ENCODE results near the gene TACR1. TPM values are rescaled to one million over a fixed set of nuclear protein-coding genes. Genes with fewer than 3 reads are reported as not detected.

The TACR1 gene
- total and polyA plus RNA-seq, 2 of the 13 experiments (the other 11 are each of a cell fraction or from before 2014, with no cell fraction given) = not detected

DNA sequence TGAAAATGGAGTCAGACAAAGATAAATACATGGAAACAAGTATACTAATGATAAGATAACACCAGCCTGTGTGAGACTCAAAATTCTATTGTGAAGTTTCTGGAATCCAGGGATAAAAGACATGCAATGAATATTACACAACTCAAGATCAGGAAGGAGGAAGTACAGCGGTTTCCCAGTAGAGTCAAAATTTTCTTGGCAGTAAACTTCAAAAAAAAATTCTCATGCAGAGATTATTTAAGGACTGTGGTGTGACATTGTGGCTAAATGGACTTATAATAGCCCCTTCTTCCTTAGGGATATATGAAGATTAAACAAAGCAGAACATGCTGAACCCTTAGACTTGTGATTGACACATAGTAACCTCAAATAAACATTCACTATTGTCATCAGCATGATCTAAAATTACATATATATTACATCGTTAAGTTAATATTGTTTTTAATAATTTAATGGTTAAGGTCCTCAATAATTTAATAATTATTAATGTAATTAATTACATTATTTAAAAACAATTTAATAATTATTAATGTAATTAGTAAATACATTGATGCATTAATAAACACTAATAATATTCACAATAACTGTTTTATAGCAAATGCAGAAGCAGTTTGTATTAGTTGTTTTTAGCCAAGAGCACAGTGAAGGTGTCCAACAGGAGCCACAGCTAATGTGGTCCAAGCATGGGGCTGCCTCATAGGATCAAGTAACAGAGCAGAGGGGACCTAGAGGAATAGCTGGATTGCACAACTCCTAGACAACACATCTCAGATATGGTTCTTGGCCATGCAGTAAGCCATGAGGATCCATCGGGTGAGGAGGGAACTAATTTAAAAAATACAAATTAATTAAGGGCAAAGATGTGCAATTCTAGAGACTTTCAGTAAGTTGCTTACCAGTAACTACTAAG, 163.6 kb downstream of the TACR1 start:
- DNase-seq (ENCODE audit: low spot score) (no peak), FAIRE-seq (no peak), ATAC-seq (no peak)
- CTCF ChIA-PET (ENCODE audit: low intra/inter-chr PET ratio, low total read pairs) = no interaction called here
- Histone ChIP-seq H3K4me3 (replicated peaks in 1 of 3; ENCODE audit: insufficient read depth in 1 of 3, low read depth in 2 of 3, low read length in 3 of 3) (no peak overlapping the region), H4K20me1 (ENCODE audit: insufficient read depth, low read length) (no peaks in the 10 kb centered on the region), H3K9ac (ENCODE audit: insufficient read depth, low read depth, low read length) (no peak overlapping the region), H3K36me3 (replicated peaks in 1 of 2; ENCODE audit: control insufficient read depth in 1 of 2, insufficient read depth in 2 of 2, low read length in 2 of 2) (no peaks in the 10 kb centered on the region), H3K4me1 (ENCODE audit: insufficient read depth, low read length) (no peaks in the 10 kb centered on the region), H3K79me2 (ENCODE audit: insufficient read depth, low read length) (no peaks in the 10 kb centered on the region), H3K4me2 (ENCODE audit: low read depth, low read length) (no peak overlapping the region), H2AFZ (ENCODE audit: low read length) (no peak overlapping the region), H3K9me3 (ENCODE audit: low read length) (no peaks in the 10 kb centered on the region), H3K27ac (ENCODE audit: extremely low read length, insufficient read depth, low read length) (no peak overlapping the region), H3K27me3 (ENCODE audit: control insufficient read depth in 1 of 2, insufficient read depth in 2 of 2, low read length in 2 of 2) (no peaks in the 10 kb centered on the region)
- intact Hi-C loops (cut with micrococcal nuclease; ENCODE audit: unreplicated experiment) = no loop called here
- TF ChIP-seq, protein P1, sequence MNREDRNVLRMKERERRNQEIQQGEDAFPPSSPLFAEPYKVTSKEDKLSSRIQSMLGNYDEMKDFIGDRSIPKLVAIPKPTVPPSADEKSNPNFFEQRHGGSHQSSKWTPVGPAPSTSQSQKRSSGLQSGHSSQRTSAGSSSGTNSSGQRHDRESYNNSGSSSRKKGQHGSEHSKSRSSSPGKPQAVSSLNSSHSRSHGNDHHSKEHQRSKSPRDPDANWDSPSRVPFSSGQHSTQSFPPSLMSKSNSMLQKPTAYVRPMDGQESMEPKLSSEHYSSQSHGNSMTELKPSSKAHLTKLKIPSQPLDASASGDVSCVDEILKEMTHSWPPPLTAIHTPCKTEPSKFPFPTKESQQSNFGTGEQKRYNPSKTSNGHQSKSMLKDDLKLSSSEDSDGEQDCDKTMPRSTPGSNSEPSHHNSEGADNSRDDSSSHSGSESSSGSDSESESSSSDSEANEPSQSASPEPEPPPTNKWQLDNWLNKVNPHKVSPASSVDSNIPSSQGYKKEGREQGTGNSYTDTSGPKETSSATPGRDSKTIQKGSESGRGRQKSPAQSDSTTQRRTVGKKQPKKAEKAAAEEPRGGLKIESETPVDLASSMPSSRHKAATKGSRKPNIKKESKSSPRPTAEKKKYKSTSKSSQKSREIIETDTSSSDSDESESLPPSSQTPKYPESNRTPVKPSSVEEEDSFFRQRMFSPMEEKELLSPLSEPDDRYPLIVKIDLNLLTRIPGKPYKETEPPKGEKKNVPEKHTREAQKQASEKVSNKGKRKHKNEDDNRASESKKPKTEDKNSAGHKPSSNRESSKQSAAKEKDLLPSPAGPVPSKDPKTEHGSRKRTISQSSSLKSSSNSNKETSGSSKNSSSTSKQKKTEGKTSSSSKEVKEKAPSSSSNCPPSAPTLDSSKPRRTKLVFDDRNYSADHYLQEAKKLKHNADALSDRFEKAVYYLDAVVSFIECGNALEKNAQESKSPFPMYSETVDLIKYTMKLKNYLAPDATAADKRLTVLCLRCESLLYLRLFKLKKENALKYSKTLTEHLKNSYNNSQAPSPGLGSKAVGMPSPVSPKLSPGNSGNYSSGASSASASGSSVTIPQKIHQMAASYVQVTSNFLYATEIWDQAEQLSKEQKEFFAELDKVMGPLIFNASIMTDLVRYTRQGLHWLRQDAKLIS (CRISPR knock-in tag; IDR thresholded peaks at IDR 0.05) = no peak
- peak; percentile 55; the same call in 1 of the 2 replicates for TF ChIP-seq CEBPB (IDR thresholded peaks at IDR 0.05; ENCODE audit: borderline replicate concordance, low read depth, low read length)
- POLR2A ChIA-PET = no interaction called here
- in situ Hi-C loops (cut with HindIII; ENCODE audit: extremely low pct_ligation_motif_present, low pct_unique_long_range_greater_than_20kb) = no loop called here
- 96% methylated on average over 3 of the region's 3 CpGs for WGBS (ENCODE audit: low lambda C conversion rate)
- no TSS peak for BruUV-seq (replicated peaks)

DNA sequence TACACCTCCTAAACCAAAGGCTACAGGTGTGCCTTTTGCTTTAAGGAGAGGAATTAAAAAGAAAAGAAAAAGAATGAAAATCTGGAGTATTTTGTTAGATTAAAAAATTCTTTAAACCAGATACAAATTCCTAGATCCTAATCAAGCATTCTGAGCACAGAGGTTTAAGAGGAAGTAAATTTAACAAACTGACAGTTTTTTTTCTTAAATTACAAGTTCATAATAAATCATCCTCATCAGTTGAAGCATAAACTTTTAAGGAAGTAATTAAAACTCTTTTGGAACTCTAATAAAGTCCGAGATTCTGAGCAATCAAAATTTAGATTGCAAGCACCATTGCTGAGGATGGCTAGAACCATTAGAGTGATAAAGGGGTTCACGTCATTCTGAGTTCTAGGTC, 165.8 kb downstream of the TACR1 start:
- no peak for FAIRE-seq
- Histone ChIP-seq H3K4me3 (replicated peaks in 1 of 3; ENCODE audit: insufficient read depth in 1 of 3, low read depth in 2 of 3, low read length in 3 of 3) (no peak overlapping the region), H3K9me3 (ENCODE audit: low read length) (no peaks in the 10 kb centered on the region), H3K27me3 (ENCODE audit: control insufficient read depth in 1 of 2, insufficient read depth in 2 of 2, low read length in 2 of 2) (no peaks in the 10 kb centered on the region), H4K20me1 (ENCODE audit: insufficient read depth, low read length) (no peaks in the 10 kb centered on the region), H3K27ac (ENCODE audit: extremely low read length, insufficient read depth, low read length) (no peak overlapping the region), H3K79me2 (ENCODE audit: insufficient read depth, low read length) (no peaks in the 10 kb centered on the region), H3K9ac (ENCODE audit: insufficient read depth, low read depth, low read length) (no peak overlapping the region), H3K4me1 (ENCODE audit: insufficient read depth, low read length) (no peaks in the 10 kb centered on the region), H3K36me3 (replicated peaks in 1 of 2; ENCODE audit: control insufficient read depth in 1 of 2, insufficient read depth in 2 of 2, low read length in 2 of 2) (no peaks in the 10 kb centered on the region), H2AFZ (ENCODE audit: low read length) (no peak overlapping the region), H3K4me2 (ENCODE audit: low read depth, low read length) (no peak overlapping the region)
- intact Hi-C loops (cut with micrococcal nuclease; ENCODE audit: unreplicated experiment) (no loop called here), in situ Hi-C loops (cut with HindIII; ENCODE audit: extremely low pct_ligation_motif_present, low pct_unique_long_range_greater_than_20kb) (no loop called here)
- TF ChIP-seq ZNF205 (CRISPR knock-in tag; IDR thresholded peaks at IDR 0.05) (no peak), ZNF761 (CRISPR knock-in tag; conservative IDR thresholded peaks at IDR 0.05) (no peak)
- ChIA-PET CTCF (ENCODE audit: low intra/inter-chr PET ratio, low total read pairs) (no interaction called here), POLR2A (no interaction called here)
- WGBS (ENCODE audit: low lambda C conversion rate) = 95% methylated on average over 2 of the region's 2 CpGs
- no peak for DNase-seq (ENCODE audit: low spot score)
- no TSS peak for BruUV-seq (replicated peaks)
- no peak for ATAC-seq
